ENCODE data around the gene GGA1.

The GGA1 gene

GRCh38 chr22:37608477-37609239 is at the start of gene GGA1:
TSS of gene GGA1 (plus strand) at chr22:37608834. CDS start at chr22:37608861, 27 bp downstream.
- H3K4me3 ChIP-seq (ENCODE audit: low read depth, low read length), result peak within 1 kb of the TSS; percentile 92
- H3K36me3 ChIP-seq (ENCODE audit: control insufficient read depth, insufficient read depth, low read length), result no peaks in the 10 kb centered on the region
- peak within 1 kb of the TSS; percentile 94 for H3K9ac ChIP-seq (ENCODE audit: low read depth, low read length)
- H3K27me3 ChIP-seq (ENCODE audit: control insufficient read depth, insufficient read depth, low read length), result no peaks in the 10 kb centered on the region
- no peaks in the 10 kb centered on the region for H3K9me3 ChIP-seq (ENCODE audit: control insufficient read depth, insufficient read depth, low read length)
- no peaks in the 10 kb centered on the region for H3K4me1 ChIP-seq (ENCODE audit: control insufficient read depth, insufficient read depth, low read length)

GRCh38 chr22:37559521-37559900 is 49.1 kb upstream of the GGA1 start:
- Histone ChIP-seq H3K4me1 (ENCODE audit: control insufficient read depth, insufficient read depth, low read length) (peaks cover 20% of the 10 kb centered on the region), H3K27me3 (ENCODE audit: control insufficient read depth, insufficient read depth, low read length) (peaks cover 36% of the 10 kb centered on the region), H3K36me3 (ENCODE audit: control insufficient read depth, insufficient read depth, low read length) (no peaks in the 10 kb centered on the region), H3K9ac (ENCODE audit: low read depth, low read length) (no peak overlapping the region), H3K4me3 (ENCODE audit: low read depth, low read length) (peak overlapping the region; percentile 39), H3K9me3 (ENCODE audit: control insufficient read depth, insufficient read depth, low read length) (no peaks in the 10 kb centered on the region)

DNA sequence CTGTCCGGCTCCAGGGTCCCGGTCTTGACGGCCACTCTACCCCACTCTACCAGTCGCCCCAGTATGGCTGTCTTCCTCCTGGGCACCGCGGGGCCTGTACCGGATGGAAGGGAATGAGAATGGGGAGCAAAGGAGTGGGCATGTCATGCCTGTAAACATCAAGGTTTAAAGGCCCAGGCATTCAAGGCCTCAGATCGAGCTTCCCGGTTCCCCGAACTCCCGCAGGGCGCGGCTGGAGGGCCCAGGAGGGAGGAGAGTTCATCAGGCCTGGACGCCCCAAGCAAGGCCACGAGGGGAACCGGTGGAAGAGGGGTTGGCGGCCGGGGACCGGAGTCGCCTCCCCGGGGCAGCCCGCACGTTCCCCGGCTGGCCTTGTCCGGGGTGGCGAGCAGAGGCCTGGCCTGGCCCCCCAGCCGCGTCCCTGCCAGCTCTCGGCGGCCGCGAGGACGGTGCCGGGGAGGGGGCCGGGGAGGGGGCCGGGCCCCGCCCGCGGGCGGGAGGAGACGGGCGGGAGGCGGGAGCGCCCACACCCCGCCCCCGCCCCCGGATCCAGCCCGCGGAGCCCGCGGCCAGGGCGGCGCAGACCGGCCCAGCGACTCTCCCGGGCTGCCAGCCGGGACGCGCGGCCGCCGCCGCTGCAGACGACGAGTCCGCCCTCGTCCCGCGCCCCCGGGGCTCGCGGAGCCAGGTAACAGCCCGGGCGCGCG is 48.6 kb upstream of the GGA1 start, which contains the start of gene CDC42EP1:
CDC42EP1 (plus strand) TSS at position 580 of the 707 bp plus-strand sequence. CDS start 5,870 bp downstream, outside the sequence.
- peak within 1 kb of the TSS; percentile 59 for H3K4me3 ChIP-seq (ENCODE audit: low read depth, low read length)
- no peaks in the 10 kb centered on the region for H3K36me3 ChIP-seq (ENCODE audit: control insufficient read depth, insufficient read depth, low read length)
- H3K9me3 ChIP-seq (ENCODE audit: control insufficient read depth, insufficient read depth, low read length), result no peaks in the 10 kb centered on the region
- H3K4me1 ChIP-seq (ENCODE audit: control insufficient read depth, insufficient read depth, low read length), result peaks cover 20% of the 10 kb centered on the region
- peaks cover 36% of the 10 kb centered on the region for H3K27me3 ChIP-seq (ENCODE audit: control insufficient read depth, insufficient read depth, low read length)
- peak within 1 kb of the TSS; percentile 12 for H3K9ac ChIP-seq (ENCODE audit: low read depth, low read length)

GRCh38 chr22:37560608-37561211 is 47.9 kb upstream of the GGA1 start:
- peaks cover 20% of the 10 kb centered on the region for H3K4me1 ChIP-seq (ENCODE audit: control insufficient read depth, insufficient read depth, low read length)
- peaks cover 33% of the 10 kb centered on the region for H3K27me3 ChIP-seq (ENCODE audit: control insufficient read depth, insufficient read depth, low read length)
- no peaks in the 10 kb centered on the region for H3K36me3 ChIP-seq (ENCODE audit: control insufficient read depth, insufficient read depth, low read length)
- H3K9me3 ChIP-seq (ENCODE audit: control insufficient read depth, insufficient read depth, low read length), result no peaks in the 10 kb centered on the region
- H3K9ac ChIP-seq (ENCODE audit: low read depth, low read length), result no peak overlapping the region
- peak overlapping the region; percentile 59 for H3K4me3 ChIP-seq (ENCODE audit: low read depth, low read length)

- Histone ChIP-seq H3K9ac (ENCODE audit: low read depth, low read length) (no peak overlapping the region), H3K27me3 (ENCODE audit: control insufficient read depth, insufficient read depth, low read length) (peaks cover 27% of the 10 kb centered on the region), H3K4me3 (ENCODE audit: low read depth, low read length) (peak overlapping the region; percentile 59)
Measured at GRCh38 chr22:37561212-37562048, 47.2 kb upstream of the GGA1 start.

DNA sequence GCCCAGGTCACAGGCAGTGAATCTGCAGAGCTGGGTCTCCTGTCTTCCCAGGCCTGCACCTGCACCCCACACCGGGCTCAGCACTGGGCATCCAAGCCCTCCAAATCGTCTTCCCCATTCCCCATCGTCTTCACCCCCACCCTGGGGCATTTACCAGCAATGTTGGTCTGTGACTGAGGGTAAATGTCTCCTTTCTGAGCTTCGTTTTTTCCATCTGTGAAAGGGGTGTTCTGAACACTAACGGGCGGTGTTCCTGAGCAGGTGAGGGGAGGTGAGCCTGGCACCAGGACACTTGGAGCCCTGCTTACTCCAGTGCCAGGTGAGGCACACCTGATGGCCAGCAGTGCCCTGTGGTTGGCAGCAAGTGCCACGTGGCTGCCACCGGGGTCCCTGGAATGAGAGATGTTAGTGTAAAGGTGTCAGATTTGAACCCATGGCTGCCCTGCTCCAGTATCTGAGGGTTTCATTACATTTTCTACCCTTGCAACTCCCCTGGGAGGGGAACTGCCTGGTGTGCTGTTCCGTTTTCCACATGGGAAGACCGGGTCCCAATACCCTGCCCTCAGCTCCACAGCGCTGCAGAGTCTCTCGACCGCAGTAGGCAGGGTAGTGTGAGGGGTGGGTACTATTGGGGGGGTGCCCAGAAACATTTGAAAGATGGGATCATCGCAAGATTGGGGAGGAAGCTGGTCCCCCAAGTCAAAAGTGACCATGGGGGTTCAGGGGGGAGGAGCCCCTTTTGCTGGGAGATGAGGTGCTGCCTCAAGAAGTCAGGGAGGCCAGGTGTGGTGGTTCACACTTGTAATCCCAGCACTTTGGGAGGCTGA is 46.4 kb upstream of the GGA1 start:
- Histone ChIP-seq H3K27me3 (ENCODE audit: control insufficient read depth, insufficient read depth, low read length) (peaks cover 23% of the 10 kb centered on the region), H3K36me3 (ENCODE audit: control insufficient read depth, insufficient read depth, low read length) (peaks cover 6% of the 10 kb centered on the region), H3K9me3 (ENCODE audit: control insufficient read depth, insufficient read depth, low read length) (no peaks in the 10 kb centered on the region), H3K9ac (ENCODE audit: low read depth, low read length) (no peak overlapping the region), H3K4me3 (ENCODE audit: low read depth, low read length) (no peak overlapping the region), H3K4me1 (ENCODE audit: control insufficient read depth, insufficient read depth, low read length) (peaks cover 14% of the 10 kb centered on the region)

More at GRCh38 chr22:37561212-37562048, 47.2 kb upstream of the GGA1 start:
- H3K4me1 ChIP-seq (ENCODE audit: control insufficient read depth, insufficient read depth, low read length), result peaks cover 17% of the 10 kb centered on the region
- H3K36me3 ChIP-seq (ENCODE audit: control insufficient read depth, insufficient read depth, low read length), result peaks cover under 1% of the 10 kb centered on the region
- H3K9me3 ChIP-seq (ENCODE audit: control insufficient read depth, insufficient read depth, low read length), result no peaks in the 10 kb centered on the region

GRCh38 chr22:37563153-37564081 is 45.2 kb upstream of the GGA1 start:
- Histone ChIP-seq H3K9me3 (ENCODE audit: control insufficient read depth, insufficient read depth, low read length) (no peaks in the 10 kb centered on the region), H3K36me3 (ENCODE audit: control insufficient read depth, insufficient read depth, low read length) (peaks cover 6% of the 10 kb centered on the region), H3K9ac (ENCODE audit: low read depth, low read length) (no peak overlapping the region), H3K4me3 (ENCODE audit: low read depth, low read length) (no peak overlapping the region), H3K4me1 (ENCODE audit: control insufficient read depth, insufficient read depth, low read length) (peaks cover 14% of the 10 kb centered on the region), H3K27me3 (ENCODE audit: control insufficient read depth, insufficient read depth, low read length) (peaks cover 16% of the 10 kb centered on the region)

DNA sequence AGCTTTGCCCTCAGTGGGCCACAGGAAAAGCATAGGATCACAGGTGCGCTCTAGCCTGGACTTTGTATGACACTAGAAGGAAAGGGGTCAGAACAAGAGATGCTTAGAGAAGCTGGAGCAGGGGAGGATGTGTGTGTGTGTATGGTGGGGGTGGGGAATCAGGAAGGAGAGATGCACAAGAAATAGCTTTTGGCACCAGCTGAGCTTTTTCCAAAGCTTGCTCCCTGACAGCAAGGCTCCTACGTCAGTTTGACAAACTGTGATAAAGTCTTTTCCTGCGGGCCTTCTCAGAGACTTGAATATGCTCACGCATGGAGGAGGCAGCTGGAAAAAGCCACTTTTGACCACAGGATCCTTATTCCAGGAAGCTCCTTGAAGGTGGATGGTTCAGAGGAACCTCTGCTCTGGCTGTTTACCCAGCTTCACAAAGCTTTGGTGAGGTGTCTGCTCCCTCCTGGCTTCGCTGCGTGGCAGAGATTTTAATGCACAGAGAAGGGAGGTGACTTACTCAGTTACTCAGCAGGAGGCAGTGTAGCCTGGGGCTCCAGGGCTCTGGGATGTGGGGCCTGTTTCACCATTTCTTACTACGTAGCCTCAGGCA is 44.4 kb upstream of the GGA1 start:
- Histone ChIP-seq H3K9ac (ENCODE audit: low read depth, low read length) (no peak overlapping the region), H3K9me3 (ENCODE audit: control insufficient read depth, insufficient read depth, low read length) (no peaks in the 10 kb centered on the region), H3K36me3 (ENCODE audit: control insufficient read depth, insufficient read depth, low read length) (peaks cover 6% of the 10 kb centered on the region), H3K27me3 (ENCODE audit: control insufficient read depth, insufficient read depth, low read length) (peaks cover 14% of the 10 kb centered on the region), H3K4me1 (ENCODE audit: control insufficient read depth, insufficient read depth, low read length) (peaks cover 16% of the 10 kb centered on the region), H3K4me3 (ENCODE audit: low read depth, low read length) (no peak overlapping the region)

DNA sequence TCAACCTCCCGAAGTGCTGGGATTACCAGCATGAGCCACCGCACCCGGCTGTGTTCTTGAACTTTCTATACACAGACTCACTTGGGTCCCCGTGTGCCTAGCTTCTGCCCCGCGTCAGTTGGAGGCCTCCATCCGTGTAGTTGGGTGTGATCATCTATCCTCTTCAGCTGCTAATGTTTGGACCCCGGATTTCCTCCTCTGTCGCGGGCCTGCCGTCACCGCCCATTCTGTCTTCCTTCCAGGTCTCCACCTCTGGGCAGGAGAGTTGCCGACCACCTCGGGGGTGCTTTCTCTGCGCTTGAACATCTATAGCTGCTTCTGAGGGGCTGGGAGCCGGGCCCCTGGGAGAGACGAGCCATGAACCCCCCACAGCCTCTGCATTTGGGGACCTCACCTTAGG is 42.8 kb upstream of the GGA1 start:
- Histone ChIP-seq H3K9ac (ENCODE audit: low read depth, low read length) (no peak overlapping the region), H3K36me3 (ENCODE audit: control insufficient read depth, insufficient read depth, low read length) (peaks cover 6% of the 10 kb centered on the region), H3K4me3 (ENCODE audit: low read depth, low read length) (no peak overlapping the region), H3K9me3 (ENCODE audit: control insufficient read depth, insufficient read depth, low read length) (no peaks in the 10 kb centered on the region), H3K4me1 (ENCODE audit: control insufficient read depth, insufficient read depth, low read length) (peaks cover 24% of the 10 kb centered on the region), H3K27me3 (ENCODE audit: control insufficient read depth, insufficient read depth, low read length) (peaks cover 14% of the 10 kb centered on the region)
